AG04449 (cell line): ENCODE results near the gene JPH2.
"Not testable (repeated sequence)": the region's sequence is repeated elsewhere in the genome, so short reads cannot be mapped to it uniquely, and the experiment has no call there.

Experiments used
- CTCF ChIA-PET: fragments of 350-600 bp; formaldehyde crosslinking; extraction: SDS; loops from one replicate; lab custom pipeline; 2021; ENCODE audit warnings: antibody characterized with exemption; lab: Yijun Ruan, JAX
- POLR2A ChIA-PET: fragments of 400-600, 350-600 bp; formaldehyde crosslinking; extraction: SDS; loops from one replicate; lab custom pipeline; 2020; ENCODE audit warnings: antibody characterized with exemption, inconsistent platforms; lab: Yijun Ruan, JAX
- DNase-seq: peaks from one replicate; pipeline ENCODE4 v3.0.0-alpha.2; 2010; ENCODE audit warnings: low read depth, low spot score
- H3K4me3 ChIP-seq: 2 replicates; pipeline ENCODE4 v1.5.1; 2011; ENCODE audit warnings: low read depth, mild to moderate bottlenecking, control low read depth, low read length
- CTCF ChIP-seq: IDR thresholded peaks from one replicate; pipeline ENCODE4 v1.5.1; 2011; ENCODE audit warnings: mild to moderate bottlenecking, moderate library complexity, low read length, control low read depth, inconsistent platforms; ENCODE audit not compliant: insufficient read depth; ENCODE audit errors: missing control alignments

Gene JPH2

GRCh38 chr20:44195605-44196004, 8.6 kb upstream of the JPH2 start:
- no peak overlapping the region for H3K4me3 ChIP-seq
- CTCF ChIA-PET, result interaction anchor here (0.6 to 6.4 kb wide), 11 partner anchors 10 to 407 kb away, joined by 3 to 115 read pairs (median 3); partner anchors contain the start of gene FITM2
- TF ChIP-seq CTCF, result no peak
- POLR2A ChIA-PET, result no interaction called here
- DNase-seq, result no peak

DNA sequence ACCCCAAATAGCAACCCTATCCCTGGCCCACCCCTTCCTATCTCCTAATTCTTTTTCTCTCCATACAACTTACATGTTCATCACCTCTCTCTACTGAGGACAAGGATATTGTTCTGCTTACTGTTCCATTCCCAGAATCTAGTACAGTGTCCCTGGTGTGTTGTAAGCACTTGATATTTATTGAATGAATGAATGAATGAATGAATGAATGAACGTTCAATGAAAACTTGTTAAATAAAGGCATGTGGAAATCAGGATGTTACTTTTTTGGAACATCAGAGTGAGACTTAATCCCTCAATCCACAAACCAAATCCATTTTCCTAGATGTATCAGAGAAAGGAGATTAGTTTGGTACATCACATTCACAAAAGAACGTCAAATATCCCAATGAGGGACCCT, 6.8 kb upstream of the JPH2 start:
- no peak overlapping the region for H3K4me3 ChIP-seq
- ChIA-PET POLR2A (no interaction called here), CTCF (interaction anchor here (1.0 to 17.1 kb wide), 3 partner anchors 9 to 80 kb away, joined by 3 to 820 read pairs (median 5); no protein-coding TSS in a partner anchor)
- no peak for DNase-seq
- no peak for TF ChIP-seq CTCF

- POLR2A ChIA-PET, H3K4me3 ChIP-seq, DNase-seq: not testable (repeated sequence)
- CTCF ChIA-PET, result interaction anchor here (2.9 to 17.1 kb wide), 6 partner anchors 11 to 78 kb away, joined by 20 to 820 read pairs (median 46); no protein-coding TSS in a partner anchor
Observed at GRCh38 chr20:44191640-44192039, 4.7 kb upstream of the JPH2 start.

DNA sequence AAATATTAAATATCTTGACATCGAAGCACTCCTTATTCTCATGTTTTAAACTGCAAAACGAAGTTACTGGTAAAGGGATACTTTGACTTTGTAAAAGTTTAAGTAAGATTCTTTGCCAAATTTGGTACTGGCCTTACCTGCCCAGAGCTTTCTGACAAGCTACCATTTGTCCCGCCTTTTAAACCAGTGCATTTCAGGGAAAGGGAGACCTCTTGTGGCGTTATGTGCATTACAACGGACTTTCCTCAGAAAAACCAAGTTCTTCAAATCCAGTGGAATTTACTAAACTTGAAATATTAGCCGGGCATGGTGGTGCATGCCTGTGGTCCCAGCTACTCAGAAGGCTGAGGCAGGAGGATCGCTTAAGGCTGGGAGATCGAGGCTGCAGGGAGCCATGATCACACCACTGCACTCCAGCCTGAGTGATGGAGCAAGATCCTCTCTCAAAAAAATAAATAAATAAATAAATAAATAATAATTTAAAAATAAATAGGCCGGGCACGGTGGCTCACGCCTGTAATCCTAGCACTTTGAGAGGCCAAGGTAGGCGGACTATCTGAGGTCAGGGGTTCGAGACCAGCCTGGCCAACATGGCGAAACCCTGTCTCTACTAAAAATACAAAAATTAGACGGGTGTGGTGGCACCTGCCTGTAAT, 3.3 kb upstream of the JPH2 start:
- POLR2A ChIA-PET, DNase-seq: not testable (repeated sequence)
- CTCF ChIA-PET, result interaction anchor here (0.6 to 17.1 kb wide), 38 partner anchors 8 to 743 kb away, joined by 3 to 820 read pairs (median 5); partner anchors contain the start of genes FITM2 and OSER1

GRCh38 chr20:44188752-44189151, 1.8 kb upstream of the JPH2 start:
- H3K4me3 ChIP-seq, result no peak overlapping the region
- TF ChIP-seq CTCF, result no peak
- CTCF ChIA-PET, result interaction anchor here (0.9 to 17.1 kb wide), 22 partner anchors 10 to 439 kb away, joined by 3 to 820 read pairs (median 14); partner anchors contain the start of genes FITM2 and OSER1
- no peak for DNase-seq
- POLR2A ChIA-PET, result interaction anchor here (1.8 kb wide), 2 partner anchors 51 to 72 kb away, joined by 5 to 7 read pairs; no protein-coding TSS in a partner anchor

More for the DNA sequence above, 3.3 kb upstream of the JPH2 start:
- TF ChIP-seq CTCF, result peak; percentile 73
- H3K4me3 ChIP-seq, result not testable (repeated sequence)

DNA sequence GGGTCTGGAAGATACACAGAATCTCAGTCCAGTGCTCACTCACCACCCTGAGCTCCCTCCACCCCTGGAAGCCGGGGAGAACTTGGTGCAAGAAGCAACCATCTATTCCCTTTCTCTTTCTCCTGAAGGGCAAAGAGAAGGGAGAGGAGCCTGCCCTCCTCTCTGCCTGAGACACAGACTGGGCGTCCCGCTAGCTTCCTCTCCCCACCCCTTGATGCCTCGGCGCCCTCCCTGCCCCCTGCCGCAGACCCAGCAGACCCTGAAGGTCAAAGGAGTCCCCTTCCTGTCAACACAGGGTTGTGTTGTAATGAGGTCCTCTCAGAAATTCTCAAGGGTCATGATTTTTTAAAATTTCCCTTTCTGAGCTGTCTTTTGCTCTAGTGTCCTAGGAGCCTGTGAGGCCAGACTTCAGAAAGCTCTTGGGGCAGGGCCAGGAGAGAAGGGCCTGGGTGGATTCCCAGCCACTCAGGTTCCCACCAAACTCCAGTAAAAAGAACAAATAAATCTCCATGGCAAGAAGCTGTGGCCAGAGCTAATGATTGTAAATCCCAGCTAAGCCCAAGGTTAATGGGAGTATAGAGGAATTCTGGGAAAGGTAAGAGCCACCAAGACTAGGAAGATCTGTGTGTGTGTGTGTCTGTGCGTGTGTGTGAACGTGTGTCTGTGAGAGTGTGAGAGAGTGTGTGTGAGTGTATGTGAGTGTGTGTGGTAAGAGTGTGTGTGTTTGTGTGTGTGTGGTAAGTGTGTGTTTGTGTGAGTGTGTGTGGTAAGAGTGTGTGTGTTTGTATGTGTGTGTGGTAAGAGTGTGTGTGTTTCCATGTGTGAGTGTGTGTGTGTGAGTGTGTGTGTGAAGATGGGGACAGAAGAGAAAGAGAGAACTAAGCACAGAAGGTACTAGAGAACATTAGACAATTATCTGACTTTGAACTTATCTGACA, 1.1 kb upstream of the JPH2 start:
- DNase-seq, result no peak
- POLR2A ChIA-PET, result interaction anchor here (0.7 to 1.8 kb wide), 6 partner anchors 22 to 71 kb away, joined by 3 to 10 read pairs (median 6); no protein-coding TSS in a partner anchor
- no peak for TF ChIP-seq CTCF
- peak overlapping the region; percentile 62 for H3K4me3 ChIP-seq
- CTCF ChIA-PET, result interaction anchor here (0.8 to 17.1 kb wide), 21 partner anchors 9 to 438 kb away, joined by 3 to 820 read pairs (median 5); partner anchors contain the start of genes FITM2 and OSER1
